IMR-90 (cell line): ENCODE results near the gene TCF7L1. TPM values are rescaled to one million over a fixed set of nuclear protein-coding genes. Genes with fewer than 3 reads are reported as not detected.

Experiments
- ATAC-seq: fragments of 200-7000 bp; cut with Tn5 transposase; 2 replicates; pipeline ENCODE4 v1.9.1; 2020; ENCODE audit warnings: low read depth, mild to moderate bottlenecking, moderate library complexity
- BruUV-seq: library from RNA; stranded (reverse); fragments of 400-500 nt; replicated peaks from 2 replicates; lab custom pipeline; 2021; lab: Mats Ljungman, UMichigan
- CTCF ChIA-PET: fragments of 300-600 bp; formaldehyde crosslinking; extraction: SDS; loops from one replicate; lab custom pipeline; 2021; ENCODE audit warnings: antibody characterized with exemption; lab: Yijun Ruan, JAX
- POLR2A ChIA-PET: fragments of 300-600 bp; sonication (Branson Sonifier 250); formaldehyde crosslinking; loops from one replicate; lab custom pipeline; 2022; ENCODE audit warnings: antibody characterized with exemption; ENCODE audit not compliant: unreplicated experiment; lab: Charles Lee
- DNase-seq: peaks from one replicate; pipeline ENCODE4 v3.0.0; 2013
- H2AFZ ChIP-seq: replicated peaks from 2 replicates; pipeline ENCODE3; 2013; ENCODE audit warnings: low read length, mild to moderate bottlenecking; ENCODE audit not compliant: poor library complexity
- H2AK5ac ChIP-seq: 2 replicates; pipeline ENCODE4 v1.6.1; 2013; ENCODE audit warnings: low read depth, low read length, inconsistent platforms
- H2AK9ac ChIP-seq: replicated peaks from 2 replicates; pipeline ENCODE3; 2013; ENCODE audit warnings: mild to moderate bottlenecking, low read depth, low read length, moderate library complexity; ENCODE audit not compliant: poor library complexity
- H2BK120ac ChIP-seq: 2 replicates; pipeline ENCODE4 v1.6.1; 2013; ENCODE audit warnings: low read depth, low read length, inconsistent platforms
- H2BK15ac ChIP-seq: 3 replicates; pipeline ENCODE4 v1.6.1; 2013; ENCODE audit warnings: low read depth, low read length, inconsistent platforms
- H2BK20ac ChIP-seq: 2 replicates; pipeline ENCODE4 v1.6.1; 2013; ENCODE audit warnings: low read depth, mild to moderate bottlenecking, inconsistent platforms, low read length, moderate library complexity
- H2BK5ac ChIP-seq: 2 replicates; pipeline ENCODE4 v1.6.1; 2013; ENCODE audit warnings: mild to moderate bottlenecking, low read depth, low read length, inconsistent platforms; ENCODE audit not compliant: poor library complexity, severe bottlenecking
- H3K14ac ChIP-seq: replicated peaks from 2 replicates; pipeline ENCODE4 v1.6.1; 2013; ENCODE audit warnings: low read depth, low read length, inconsistent platforms
- H3K18ac ChIP-seq: 2 replicates; pipeline ENCODE4 v1.6.1; 2013; ENCODE audit warnings: low read depth, low read length, control low read depth
- H3K23ac ChIP-seq: 2 replicates; pipeline ENCODE4 v1.6.1; 2013; ENCODE audit warnings: low read depth, low read length, inconsistent platforms
- H3K27ac ChIP-seq: 2 replicates; pipeline ENCODE4 v1.5.1; 2013; ENCODE audit warnings: mild to moderate bottlenecking, control low read depth, low read length; ENCODE audit not compliant: insufficient read depth
- H3K27me3 ChIP-seq: 2 replicates; pipeline ENCODE4 v1.6.1; 2013; ENCODE audit warnings: low read length; ENCODE audit not compliant: control insufficient read depth, insufficient read depth
- H3K36me3 ChIP-seq: 2 replicates; pipeline ENCODE4 v1.6.1; 2013; ENCODE audit warnings: low read length, mixed read lengths; ENCODE audit not compliant: control insufficient read depth, insufficient read depth
- H3K4ac ChIP-seq: 2 replicates; pipeline ENCODE4 v1.6.1; 2013; ENCODE audit warnings: low read depth, low read length, inconsistent platforms
- H3K4me1 ChIP-seq: 2 replicates; pipeline ENCODE4 v1.6.1; 2013; ENCODE audit warnings: low read length, mixed read lengths; ENCODE audit not compliant: control insufficient read depth, insufficient read depth
- H3K4me2 ChIP-seq: 2 replicates; pipeline ENCODE4 v1.6.1; 2013; ENCODE audit warnings: low read depth, mild to moderate bottlenecking, control low read depth, low read length, moderate library complexity
- H3K4me3 ChIP-seq: 2 replicates; pipeline ENCODE4 v1.5.1; 2013; ENCODE audit warnings: low read depth, mild to moderate bottlenecking, control low read depth, low read length, moderate library complexity; ENCODE audit not compliant: insufficient read depth
- H3K56ac ChIP-seq: 2 replicates; pipeline ENCODE4 v1.6.1; 2013; ENCODE audit warnings: low read length, inconsistent platforms; ENCODE audit not compliant: insufficient read depth; ENCODE audit errors: extremely low read depth
- H3K79me1 ChIP-seq, 2 experiments: 2 replicates each; pipeline ENCODE4 v1.6.1; 2013; ENCODE audit warnings: low read length in 2 of 2, inconsistent platforms in 1 of 2, low read depth in 1 of 2
- H3K9ac ChIP-seq: 2 replicates; pipeline ENCODE4 v1.6.1; 2013; ENCODE audit warnings: low read depth, low read length, control low read depth
- H3K9me1 ChIP-seq: 2 replicates; pipeline ENCODE4 v1.6.1; 2013; ENCODE audit warnings: low read length, inconsistent platforms; ENCODE audit not compliant: insufficient read depth
- H3K9me3 ChIP-seq: 2 replicates; pipeline ENCODE4 v1.6.1; 2013; ENCODE audit warnings: low read length; ENCODE audit not compliant: control insufficient read depth, insufficient read depth
- H4K20me1 ChIP-seq: 2 replicates; pipeline ENCODE4 v1.6.1; 2013; ENCODE audit warnings: low read length, inconsistent platforms; ENCODE audit not compliant: insufficient read depth
- H4K5ac ChIP-seq: 2 replicates; pipeline ENCODE4 v1.6.1; 2013; ENCODE audit warnings: mild to moderate bottlenecking, low read depth, low read length, control low read depth
- H4K8ac ChIP-seq, 2 experiments: 2 replicates each; pipeline ENCODE4 v1.6.1; 2013; ENCODE audit warnings: low read depth in 2 of 2, low read length in 2 of 2, control low read depth in 1 of 2, inconsistent platforms in 1 of 2
- H4K91ac ChIP-seq: 2 replicates; pipeline ENCODE4 v1.6.1; 2013; ENCODE audit warnings: low read depth, low read length, inconsistent platforms; ENCODE audit not compliant: insufficient read depth
- BHLHE40 ChIP-seq: fragments of 150-350 bp; IDR thresholded peaks from 2 replicates; pipeline ENCODE4 v1.6.1; 2016; ENCODE audit warnings: mild to moderate bottlenecking, low read depth, low read length
- CEBPB ChIP-seq: IDR thresholded peaks from 2 replicates; pipeline ENCODE4 v1.6.1; 2012; ENCODE audit warnings: low read depth, low read length, improper control_type of control experiment
- CHD1 ChIP-seq: IDR thresholded peaks from 2 replicates; pipeline ENCODE4 v1.6.1; 2012; ENCODE audit warnings: low read depth, low read length, improper control_type of control experiment
- FOS ChIP-seq: fragments of 150-350 bp; IDR thresholded peaks from 2 replicates; pipeline ENCODE4 v1.6.1; 2016; ENCODE audit warnings: low read depth, low read length
- MAFK ChIP-seq: IDR thresholded peaks from 2 replicates; pipeline ENCODE4 v1.6.1; 2012; ENCODE audit warnings: low read depth, low read length, improper control_type of control experiment
- MXI1 ChIP-seq: IDR thresholded peaks from 2 replicates; pipeline ENCODE4 v1.6.1; 2012; ENCODE audit warnings: low read depth, mild to moderate bottlenecking, low read length, moderate library complexity, borderline replicate concordance
- NFE2L2 ChIP-seq: fragments of 150-350 bp; IDR thresholded peaks from 2 replicates; pipeline ENCODE4 v1.6.1; 2016; ENCODE audit warnings: low read depth, mild to moderate bottlenecking, low read length
- POLR2A ChIP-seq: IDR thresholded peaks from 2 replicates; pipeline ENCODE4 v1.6.1; 2012; ENCODE audit warnings: mild to moderate bottlenecking, low read depth, low read length
- RAD21 ChIP-seq: IDR thresholded peaks from 2 replicates; pipeline ENCODE4 v1.6.1; 2012; ENCODE audit warnings: low read length, improper control_type of control experiment
- RCOR1 ChIP-seq: IDR thresholded peaks from 2 replicates; pipeline ENCODE4 v1.6.1; 2012; ENCODE audit warnings: mild to moderate bottlenecking, low read length, improper control_type of control experiment; ENCODE audit not compliant: insufficient replicate concordance
- RFX5 ChIP-seq: IDR thresholded peaks from 2 replicates; pipeline ENCODE4 v1.8.0; 2012; ENCODE audit warnings: low read depth, mild to moderate bottlenecking, low read length, moderate library complexity
- SMC3 ChIP-seq: fragments of 150-350 bp; IDR thresholded peaks from 2 replicates; pipeline ENCODE4 v1.6.1; 2016; ENCODE audit warnings: low read depth, mild to moderate bottlenecking, antibody characterized with exemption, low read length, moderate library complexity
- WGBS, 2 experiments: methylation state at CpG; one replicate each; pipeline versions ENCODE4 v1.1.5 to v1.1.7; 2013; ENCODE audit warnings: missing lambda C conversion rate in 2 of 2; ENCODE audit not compliant: insufficient read length in 1 of 2; ENCODE audit errors: extremely low coverage in 2 of 2; 5-methylcytosine and 5-hydroxymethylcytosine counted together
- dilution Hi-C: fragments of 300-500 bp; cut with HindIII; formaldehyde crosslinking; loops from one replicate; pipeline ENCODE4 v1.14.3; 2018; ENCODE audit warnings: low sequenced_read_pairs; ENCODE audit not compliant: unreplicated experiment
- in situ Hi-C: fragments of 300-500 bp; cut with MboI; formaldehyde crosslinking; loops from 3 replicates; pipeline ENCODE4 v1.14.3; 2019; ENCODE audit warnings: low sequenced_read_pairs, inconsistent platforms, mixed read lengths
- intact Hi-C: fragments of 100-400 bp; cut with micrococcal nuclease; formaldehyde crosslinking; loops from 2 replicates; pipeline ENCODE4 v1.10.0; 2022
- polyA plus RNA-seq, 3 experiments: library from polyadenylated mRNA; depleted of rRNA; stranded (reverse); fragments of >200 nt; gene quantifications; 2 replicates each; pipeline ENCODE4 v1.2.3, GENCODE V29; 2012; ENCODE audit warnings: low replicate concordance in 1 of 3
- total RNA-seq: library from RNA; depleted of rRNA; stranded (reverse); fragments of >200 nt; gene quantifications from 2 replicates; pipeline ENCODE4 v1.2.3, GENCODE V29; 2012
- TF ChIP-seq, protein P1 (sequence below): conservative IDR thresholded peaks from 2 replicates; pipeline ENCODE4 v1.5.1; 2012; ENCODE audit warnings: mild to moderate bottlenecking, low read depth, low read length, improper control_type of control experiment
- TF ChIP-seq, protein P2 (sequence below): fragments of 150-350 bp; IDR thresholded peaks from 2 replicates; pipeline ENCODE4 v1.6.1; 2017; ENCODE audit warnings: mild to moderate bottlenecking, antibody characterized with exemption, low read length, low read depth
- TF ChIP-seq, protein P3 (sequence below): fragments of 150-350 bp; IDR thresholded peaks from 2 replicates; pipeline ENCODE4 v1.6.1; 2016; ENCODE audit warnings: low read depth, mild to moderate bottlenecking, low read length, moderate library complexity, borderline replicate concordance

TCF7L1 gene
- total and polyA plus RNA-seq, 2 of the 4 experiments (the other 2 are of a cell fraction), result 0.72 to 11.1 TPM

DNA sequence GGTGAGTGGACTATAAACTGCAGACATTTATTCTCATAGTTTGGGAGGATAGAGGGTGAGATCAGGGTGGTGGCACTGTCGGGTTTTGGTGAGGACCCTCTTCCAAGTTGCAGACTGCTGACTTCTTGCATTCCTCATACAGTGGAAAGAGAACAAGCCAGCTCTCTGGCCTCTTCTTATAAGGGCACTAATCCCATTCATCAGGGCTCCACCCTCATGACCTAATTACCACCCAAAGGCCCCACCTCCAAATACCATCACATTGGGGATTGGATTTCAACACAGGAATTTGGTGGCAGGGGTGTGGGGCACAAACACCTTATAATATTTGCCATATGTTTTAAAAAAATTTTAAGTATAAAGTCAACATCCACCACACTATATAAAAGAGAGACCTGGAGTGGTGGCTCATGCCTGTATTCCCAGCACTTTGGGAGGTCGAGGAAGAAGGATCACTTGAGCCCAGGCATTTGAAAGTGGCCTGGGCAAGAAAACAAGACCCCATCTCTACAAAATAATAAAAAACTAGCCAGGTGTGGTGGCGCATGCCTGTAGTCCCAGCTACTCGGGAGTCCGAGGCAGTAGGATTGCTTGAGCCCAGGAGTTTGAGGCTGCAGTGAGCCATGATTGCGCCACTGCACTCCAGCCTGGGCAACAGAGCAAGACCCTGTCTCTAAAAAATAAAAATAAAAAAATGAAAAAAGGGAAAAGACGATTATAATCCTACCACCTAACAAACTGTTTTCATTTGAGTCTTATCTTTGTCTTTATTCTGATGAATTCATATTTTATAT is 44.0 kb downstream of the TCF7L1 start:
- Histone ChIP-seq H3K14ac (no peak overlapping the region), H3K36me3 (no peaks in the 10 kb centered on the region), H4K8ac (no peak overlapping the region), H3K27me3 (no peaks in the 10 kb centered on the region), H3K56ac (no peak overlapping the region), H3K23ac (no peak overlapping the region), H4K5ac (no peak overlapping the region), H3K9ac (no peak overlapping the region), H3K9me1 (peaks cover 29% of the 10 kb centered on the region), H3K4me1 (peaks cover 24% of the 10 kb centered on the region), H2AK5ac (no peak overlapping the region), H3K27ac (no peak overlapping the region), H3K79me1 (peaks cover 46 to 93% of the 10 kb centered on the region in 2 experiments), H2BK15ac (no peak overlapping the region), H3K4ac (no peak overlapping the region), H2BK5ac (no peak overlapping the region), H4K91ac (no peak overlapping the region), H3K18ac (no peak overlapping the region), H2AFZ (no peak overlapping the region), H2BK120ac (no peak overlapping the region), H2AK9ac (no peak overlapping the region), H3K4me2 (no peak overlapping the region), H4K20me1 (peaks cover 82% of the 10 kb centered on the region), H2BK20ac (no peak overlapping the region), H3K9me3 (0 out of 2 replicates have a peak, but pooled peaks cover 2% of the 10 kb centered on the region), H3K4me3 (no peak overlapping the region)
- no CpG with 5 or more reads among the region's 7 CpGs for WGBS, 2 experiments
- ATAC-seq (no peak), DNase-seq (no peak)
- no TSS peak for BruUV-seq
- in situ Hi-C loops, result no loop called here
- CTCF ChIA-PET, result interaction anchor here (1.0 kb wide), 1 partner anchor 13 kb away, joined by 3 read pairs; no protein-coding TSS in a partner anchor
- POLR2A ChIA-PET, result no interaction called here
- dilution Hi-C loops, result no loop called here
- intact Hi-C loops, result no loop called here
- no peak for TF ChIP-seq MAFK
- no peak for TF ChIP-seq NFE2L2
- TF ChIP-seq SMC3, result no peak
- no peak for TF ChIP-seq FOS
- TF ChIP-seq MXI1, result no peak
- TF ChIP-seq, protein P1, sequence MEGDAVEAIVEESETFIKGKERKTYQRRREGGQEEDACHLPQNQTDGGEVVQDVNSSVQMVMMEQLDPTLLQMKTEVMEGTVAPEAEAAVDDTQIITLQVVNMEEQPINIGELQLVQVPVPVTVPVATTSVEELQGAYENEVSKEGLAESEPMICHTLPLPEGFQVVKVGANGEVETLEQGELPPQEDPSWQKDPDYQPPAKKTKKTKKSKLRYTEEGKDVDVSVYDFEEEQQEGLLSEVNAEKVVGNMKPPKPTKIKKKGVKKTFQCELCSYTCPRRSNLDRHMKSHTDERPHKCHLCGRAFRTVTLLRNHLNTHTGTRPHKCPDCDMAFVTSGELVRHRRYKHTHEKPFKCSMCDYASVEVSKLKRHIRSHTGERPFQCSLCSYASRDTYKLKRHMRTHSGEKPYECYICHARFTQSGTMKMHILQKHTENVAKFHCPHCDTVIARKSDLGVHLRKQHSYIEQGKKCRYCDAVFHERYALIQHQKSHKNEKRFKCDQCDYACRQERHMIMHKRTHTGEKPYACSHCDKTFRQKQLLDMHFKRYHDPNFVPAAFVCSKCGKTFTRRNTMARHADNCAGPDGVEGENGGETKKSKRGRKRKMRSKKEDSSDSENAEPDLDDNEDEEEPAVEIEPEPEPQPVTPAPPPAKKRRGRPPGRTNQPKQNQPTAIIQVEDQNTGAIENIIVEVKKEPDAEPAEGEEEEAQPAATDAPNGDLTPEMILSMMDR, result no peak
- TF ChIP-seq RFX5, result no peak
- no peak for TF ChIP-seq BHLHE40
- TF ChIP-seq POLR2A, result no peak
- no peak for TF ChIP-seq CEBPB
- no peak for TF ChIP-seq RCOR1
- no peak for TF ChIP-seq CHD1
- TF ChIP-seq, protein P2, sequence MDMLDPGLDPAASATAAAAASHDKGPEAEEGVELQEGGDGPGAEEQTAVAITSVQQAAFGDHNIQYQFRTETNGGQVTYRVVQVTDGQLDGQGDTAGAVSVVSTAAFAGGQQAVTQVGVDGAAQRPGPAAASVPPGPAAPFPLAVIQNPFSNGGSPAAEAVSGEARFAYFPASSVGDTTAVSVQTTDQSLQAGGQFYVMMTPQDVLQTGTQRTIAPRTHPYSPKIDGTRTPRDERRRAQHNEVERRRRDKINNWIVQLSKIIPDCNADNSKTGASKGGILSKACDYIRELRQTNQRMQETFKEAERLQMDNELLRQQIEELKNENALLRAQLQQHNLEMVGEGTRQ, result no peak
- no peak for TF ChIP-seq RAD21
- TF ChIP-seq, protein P3, sequence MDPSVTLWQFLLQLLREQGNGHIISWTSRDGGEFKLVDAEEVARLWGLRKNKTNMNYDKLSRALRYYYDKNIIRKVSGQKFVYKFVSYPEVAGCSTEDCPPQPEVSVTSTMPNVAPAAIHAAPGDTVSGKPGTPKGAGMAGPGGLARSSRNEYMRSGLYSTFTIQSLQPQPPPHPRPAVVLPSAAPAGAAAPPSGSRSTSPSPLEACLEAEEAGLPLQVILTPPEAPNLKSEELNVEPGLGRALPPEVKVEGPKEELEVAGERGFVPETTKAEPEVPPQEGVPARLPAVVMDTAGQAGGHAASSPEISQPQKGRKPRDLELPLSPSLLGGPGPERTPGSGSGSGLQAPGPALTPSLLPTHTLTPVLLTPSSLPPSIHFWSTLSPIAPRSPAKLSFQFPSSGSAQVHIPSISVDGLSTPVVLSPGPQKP, result no peak
